Colonic mucosa (tissue), 4 donors: Measurements from ENCODE around the gene MAP6. TPM values are rescaled to one million over a fixed set of nuclear protein-coding genes. Genes with fewer than 3 reads are reported as not detected.

Source experiments
- DNase-seq: peaks from one replicate; pipeline ENCODE4 v3.0.0-alpha.2; 2020
- H3K27ac ChIP-seq: fragments of 200-600 bp; one replicate; pipeline ENCODE4 v1.8.0; 2021
- H3K27me3 ChIP-seq: fragments of 200-600 bp; one replicate; pipeline ENCODE4 v1.8.0; 2021
- H3K36me3 ChIP-seq: fragments of 200-600 bp; one replicate; pipeline ENCODE4 v1.8.0; 2021
- H3K4me1 ChIP-seq: fragments of 200-600 bp; one replicate; pipeline ENCODE4 v1.8.0; 2021; ENCODE audit warnings: mild to moderate bottlenecking
- H3K4me3 ChIP-seq: fragments of 200-600 bp; one replicate; pipeline ENCODE4 v1.8.0; 2021
- H3K9ac ChIP-seq, 2 donors: one replicate each; pipeline ENCODE4 v1.7.0; 2013; ENCODE audit warnings: control low read depth in 2 of 2, low read depth in 2 of 2, low read length in 2 of 2
- H3K9me3 ChIP-seq: fragments of 200-600 bp; one replicate; pipeline ENCODE4 v1.8.0; 2021
- CTCF ChIP-seq: fragments of 200-600 bp; IDR thresholded peaks from one replicate; pipeline ENCODE4 v1.8.0; 2022; ENCODE audit warnings: antibody characterized with exemption, mild to moderate bottlenecking
- intact Hi-C: fragments of 100-400 bp; cut with DNase I; formaldehyde crosslinking; loops from one replicate; pipeline ENCODE4 v1.14.1; 2022
- total RNA-seq, 2 donors: library from RNA; stranded (reverse); fragmentation: NEBNext Ultra II Directional in 1 of 2; extraction: Animal tissue kit (Norgen Biotek cat#: 25700) in 1 of 2; gene quantifications; one replicate each; pipeline ENCODE4 v1.2.1, GENCODE V29; 2021
- donor health status: healthy.
- donor health status: DM: no; HTN: no; CAD: no.
- donor health status: DM: no; HTN: no; CAD: no.

The MAP6 gene
- total RNA-seq, 2 donors from 2014 or later, result 0.79 to 2.6 TPM

GRCh38 chr11:75706260-75706729 is 37.5 kb upstream of the MAP6 start:
- no peaks in the 10 kb centered on the region for H3K9me3 ChIP-seq
- peak; percentile 91 for TF ChIP-seq CTCF
- H3K36me3 ChIP-seq, result no peaks in the 10 kb centered on the region
- H3K9ac ChIP-seq, result no peak overlapping the region
- H3K4me1 ChIP-seq, result peaks cover 4% of the 10 kb centered on the region
- H3K27ac ChIP-seq, result no peak overlapping the region
- H3K4me3 ChIP-seq, result no peak overlapping the region
- no peaks in the 10 kb centered on the region for H3K27me3 ChIP-seq
- intact Hi-C loops, result no loop called here
- peak; percentile 76 for DNase-seq

- Histone ChIP-seq H3K9me3 (no peaks in the 10 kb centered on the region), H3K27me3 (no peaks in the 10 kb centered on the region), H3K36me3 (no peaks in the 10 kb centered on the region), H3K4me1 (peaks cover 4% of the 10 kb centered on the region), H3K4me3 (no peak overlapping the region), H3K9ac (no peak overlapping the region), H3K27ac (no peak overlapping the region)
- no peak for TF ChIP-seq CTCF
- intact Hi-C loops, result no loop called here
- no peak for DNase-seq
Observed at GRCh38 chr11:75705541-75705940, 36.7 kb upstream of the MAP6 start.

- Histone ChIP-seq H3K27ac (no peak overlapping the region), H3K4me1 (peaks cover 4% of the 10 kb centered on the region), H3K27me3 (no peaks in the 10 kb centered on the region), H3K9me3 (no peaks in the 10 kb centered on the region), H3K36me3 (no peaks in the 10 kb centered on the region), H3K4me3 (no peak overlapping the region), H3K9ac (no peak overlapping the region)
- intact Hi-C loops, result no loop called here
- TF ChIP-seq CTCF, result no peak
- DNase-seq, result no peak
Observed at GRCh38 chr11:75703695-75704237, 34.9 kb upstream of the MAP6 start.

DNA sequence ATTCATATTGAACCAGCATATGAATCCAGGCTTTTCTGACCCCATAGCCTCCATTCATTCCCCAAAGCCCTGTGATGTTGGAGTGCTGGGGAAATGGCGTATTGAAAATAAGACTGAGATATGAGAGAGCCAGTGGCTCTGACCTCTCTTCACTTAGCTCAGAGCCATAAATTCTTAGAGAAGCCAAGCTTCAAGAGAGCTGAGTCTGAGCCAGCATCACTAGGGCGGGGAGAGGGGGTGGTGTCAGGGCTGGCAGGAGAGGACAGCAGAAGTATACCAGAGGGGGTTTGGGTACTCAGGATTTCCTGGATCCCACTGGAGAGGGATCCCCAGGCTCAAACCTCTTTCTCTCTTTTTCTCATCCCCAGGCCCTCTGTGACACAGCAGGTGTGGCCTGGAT is 32.1 kb upstream of the MAP6 start:
- intact Hi-C loops, result no loop called here
- Histone ChIP-seq H3K27ac (no peak overlapping the region), H3K9ac (no peak overlapping the region), H3K36me3 (no peaks in the 10 kb centered on the region), H3K9me3 (no peaks in the 10 kb centered on the region), H3K4me1 (no peaks in the 10 kb centered on the region), H3K27me3 (no peaks in the 10 kb centered on the region), H3K4me3 (no peak overlapping the region)
- no peak for DNase-seq
- no peak for TF ChIP-seq CTCF

DNA sequence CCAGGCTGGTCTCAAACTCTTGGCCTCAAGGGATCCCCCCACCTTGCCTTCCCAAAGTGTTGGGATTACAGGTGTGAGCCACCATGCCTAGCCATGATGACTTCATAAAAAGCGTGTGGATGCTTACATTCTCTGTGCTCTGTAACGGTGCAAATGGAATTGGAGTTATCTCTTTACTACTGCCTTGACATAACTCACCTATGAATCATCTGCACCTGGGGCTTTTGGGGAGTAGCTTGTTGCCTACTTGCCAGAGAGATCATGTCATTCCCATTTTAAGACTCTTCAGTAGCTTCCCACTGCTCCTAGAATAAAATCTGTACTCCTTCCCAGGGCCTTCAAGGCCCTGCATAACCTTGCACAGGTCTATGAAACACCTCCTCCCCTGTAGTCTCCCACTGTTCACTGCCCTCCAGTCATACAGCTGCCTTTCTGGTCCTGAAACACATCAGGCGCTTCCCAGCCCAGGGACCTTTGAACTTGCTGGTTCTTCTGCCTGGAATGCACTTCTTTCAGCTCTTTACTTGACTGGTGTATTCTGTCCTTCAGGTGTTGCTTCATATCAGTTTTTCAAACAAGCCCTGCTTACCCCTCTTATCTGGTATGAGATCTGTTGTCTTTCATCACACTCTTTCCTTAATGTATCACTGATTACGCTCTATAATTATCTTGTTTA is 29.2 kb upstream of the MAP6 start:
- H3K9me3 ChIP-seq, result no peaks in the 10 kb centered on the region
- H3K9ac ChIP-seq, result no peak overlapping the region
- H3K27ac ChIP-seq, result no peak overlapping the region
- no peaks in the 10 kb centered on the region for H3K36me3 ChIP-seq
- TF ChIP-seq CTCF, result no peak
- no peaks in the 10 kb centered on the region for H3K27me3 ChIP-seq
- H3K4me1 ChIP-seq, result no peaks in the 10 kb centered on the region
- intact Hi-C loops, result no loop called here
- H3K4me3 ChIP-seq, result no peak overlapping the region
- DNase-seq, result no peak
